Hepatocyte (in vitro differentiated cells): ENCODE results near the gene DOK5.

Source experiments
- CTCF ChIP-seq: fragments of 200-600 bp; sonication (generic); IDR thresholded peaks from 2 replicates; pipeline ENCODE4 v1.5.1; 2016; ENCODE audit warnings: antibody characterized with exemption, mild to moderate bottlenecking; ENCODE audit not compliant: poor library complexity
- EZH2 ChIP-seq: fragments of 200-600 bp; sonication (generic); IDR thresholded peaks from 2 replicates; pipeline ENCODE4 v1.6.1; 2016; ENCODE audit warnings: antibody characterized with exemption, mild to moderate bottlenecking, borderline replicate concordance
- EZH2phosphoT487 ChIP-seq: fragments of 200-600 bp; sonication (generic); IDR thresholded peaks from one replicate; pipeline ENCODE4 v1.6.1; 2018; ENCODE audit warnings: antibody characterized with exemption, mild to moderate bottlenecking, low read depth, moderate library complexity; ENCODE audit not compliant: unreplicated experiment, severe bottlenecking

GRCh38 chr20:54629632-54630031, 154.2 kb downstream of the DOK5 start:
- TF ChIP-seq EZH2 (no peak), CTCF (no peak), EZH2phosphoT487 (no peak)
